NCI-H2227 treated with DMSO at 0.1 percent for 48 hours (cell line): ENCODE measurements around the gene ZNF771.

Experiments used
- DNase-seq: peaks from one replicate; lab custom pipeline; 2025; lab: John Stamatoyannopoulos, UW

Gene ZNF771

DNA sequence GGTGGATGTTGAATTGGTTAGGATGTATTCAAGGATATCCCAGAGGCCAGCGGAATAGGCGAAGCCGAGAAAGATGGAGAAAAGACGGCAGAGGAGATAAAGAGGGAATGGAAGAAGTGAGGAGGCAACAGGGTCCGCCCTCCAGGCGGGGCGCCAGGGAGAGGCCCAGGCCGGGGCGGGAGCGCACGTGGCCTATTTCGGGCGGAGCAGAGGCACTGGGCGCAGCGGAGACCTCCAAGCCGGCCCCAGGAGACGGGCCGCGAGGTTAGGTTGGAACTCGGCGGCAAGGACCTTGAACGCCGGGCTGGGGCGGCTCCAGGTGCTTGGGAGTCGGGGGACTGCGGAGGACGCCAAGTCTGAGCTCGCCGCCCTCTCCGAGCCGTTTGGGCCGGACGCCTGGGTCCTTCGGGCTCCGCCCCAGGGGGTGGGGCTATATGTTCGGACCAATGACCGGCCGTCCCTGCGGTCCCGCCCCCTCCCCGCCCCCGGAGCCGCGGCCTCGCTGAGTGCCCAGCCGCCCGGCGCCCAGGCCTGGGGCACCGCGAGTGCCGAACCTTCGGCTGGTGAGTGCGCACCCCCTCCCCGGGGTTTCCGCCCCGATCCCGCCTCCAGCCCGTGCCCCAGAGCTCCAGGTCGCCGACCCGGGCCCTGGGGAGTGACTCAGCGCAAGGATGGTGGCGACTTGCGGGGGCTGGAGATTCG lies at the start of gene ZNF771:
Gene ZNF771 (plus strand): TSS at position 505 of the 702 bp plus-strand sequence. CDS start 448 bp downstream, outside the sequence.
- DNase-seq, result peak; percentile 93

DNA sequence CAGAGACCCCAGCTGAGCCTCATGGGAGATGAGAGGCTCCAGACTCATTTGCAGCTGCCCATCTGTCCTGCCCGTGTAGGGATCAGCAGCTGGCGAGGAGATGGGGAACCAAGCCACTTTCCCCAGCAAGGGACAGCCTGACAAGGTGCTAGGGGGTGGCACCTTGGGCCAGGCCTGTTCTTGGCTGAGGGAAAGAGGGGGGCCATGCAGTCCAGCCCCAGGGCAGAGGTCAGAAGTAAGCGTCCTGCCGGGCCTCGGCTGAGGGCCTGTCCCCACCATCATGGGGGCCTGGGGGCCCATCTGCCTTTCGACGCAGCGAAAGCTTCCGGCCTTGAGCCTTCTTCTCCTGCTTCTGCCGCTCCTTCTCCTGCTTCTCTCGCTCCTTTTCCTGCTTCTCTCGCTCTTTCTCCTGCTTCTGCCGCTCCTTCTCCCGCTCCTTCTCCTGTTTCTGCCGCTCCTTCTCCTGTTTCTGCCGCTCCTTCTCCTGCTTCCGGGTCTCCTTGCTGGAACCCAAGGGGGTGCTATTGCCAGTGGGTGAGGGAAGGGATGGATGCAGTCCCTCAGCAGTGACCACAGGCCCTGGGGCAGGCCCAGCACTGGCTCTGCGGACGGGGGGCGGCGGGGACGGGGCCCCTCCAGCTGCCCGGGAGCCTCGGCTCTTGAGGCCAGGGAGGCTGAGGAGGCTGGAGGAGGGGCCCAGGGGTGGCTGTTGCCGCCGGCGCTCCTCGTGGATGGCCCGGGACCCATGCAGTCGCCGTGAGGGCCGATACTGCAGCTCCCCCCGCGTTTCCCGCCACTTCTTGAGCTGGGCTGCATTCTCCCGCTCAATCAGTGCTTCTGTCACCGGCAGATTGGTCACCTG lies 49.5 kb upstream of the ZNF771 start:
- no peak for DNase-seq

DNA sequence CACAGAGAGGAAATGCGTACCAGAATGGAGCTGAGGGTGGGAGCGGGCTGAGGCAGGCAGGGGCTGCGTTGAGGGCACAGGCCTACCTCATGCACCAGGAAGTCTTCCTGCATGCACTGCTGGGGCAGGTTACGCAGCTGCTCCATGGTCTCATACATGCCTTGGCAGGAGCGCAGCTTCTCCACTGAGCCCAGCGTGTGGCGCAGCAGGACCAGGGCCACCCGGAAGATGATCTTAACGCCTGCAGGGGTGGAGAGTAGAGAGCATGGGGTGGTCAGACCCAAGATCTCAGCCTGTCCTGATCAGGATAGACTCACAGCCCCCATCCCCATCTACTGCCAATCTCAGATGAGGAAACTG lies 48.8 kb upstream of the ZNF771 start:
- no peak for DNase-seq

- DNase-seq, result no peak
These were observed 48.2 kb upstream of the ZNF771 start for GRCh38 chr16:30358990-30359870.

DNA sequence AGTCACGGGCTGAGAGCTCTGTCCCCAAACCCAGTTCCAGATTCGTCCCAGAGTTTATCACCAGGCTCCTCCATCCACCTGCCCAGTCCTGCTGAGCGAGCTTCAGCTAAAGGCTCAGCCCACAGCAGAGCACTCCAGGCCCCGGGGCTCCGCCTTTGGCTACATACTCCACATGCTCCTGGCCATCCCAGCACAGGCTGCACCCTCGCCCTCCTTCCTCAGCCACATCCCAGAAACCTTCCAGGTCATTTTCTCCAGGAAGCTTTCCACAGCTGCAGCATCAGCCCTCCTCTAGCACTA lies 47.6 kb upstream of the ZNF771 start:
- DNase-seq, result no peak

DNA sequence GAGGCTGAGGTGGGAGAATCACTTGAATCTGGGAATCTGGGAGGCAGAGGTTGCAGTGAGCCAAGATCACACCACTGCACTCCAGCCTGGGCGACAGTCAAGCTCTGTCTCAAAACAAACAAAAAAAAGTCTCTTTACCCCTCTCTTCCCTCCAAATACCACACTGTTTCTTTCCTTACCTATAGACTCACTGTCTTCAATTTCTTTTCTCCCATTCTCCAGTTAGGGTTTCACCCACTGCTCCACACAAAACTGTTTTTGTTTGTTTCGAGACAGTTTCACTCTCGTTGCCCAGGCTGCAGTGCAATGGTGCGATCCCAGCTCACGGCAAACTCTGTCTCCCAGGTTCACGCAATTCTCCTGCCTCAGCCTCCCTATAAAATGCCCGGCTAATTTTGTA lies 46.2 kb upstream of the ZNF771 start:
- no peak for DNase-seq

GRCh38 chr16:30365200-30365599 lies 42.2 kb upstream of the ZNF771 start:
- DNase-seq, result no peak

DNA sequence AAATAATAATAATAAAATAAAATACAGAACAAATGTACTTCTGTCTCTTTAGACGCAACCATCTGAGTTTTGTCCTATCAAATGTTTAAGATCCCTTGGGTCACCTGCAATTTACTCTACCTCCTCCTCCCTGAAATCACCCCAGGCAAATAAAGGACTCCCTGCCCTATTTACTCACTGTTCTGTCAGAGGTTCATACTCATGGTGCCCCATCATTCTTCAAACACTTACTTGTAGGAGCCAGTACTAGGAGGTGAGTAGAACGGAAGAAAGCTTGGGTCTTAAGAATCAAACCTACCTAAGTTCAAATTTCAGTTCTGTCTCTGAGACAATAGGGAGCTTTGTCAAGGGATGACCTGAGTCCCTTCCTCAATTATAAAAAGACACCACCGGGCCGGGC lies 40.9 kb upstream of the ZNF771 start:
- no peak for DNase-seq

DNA sequence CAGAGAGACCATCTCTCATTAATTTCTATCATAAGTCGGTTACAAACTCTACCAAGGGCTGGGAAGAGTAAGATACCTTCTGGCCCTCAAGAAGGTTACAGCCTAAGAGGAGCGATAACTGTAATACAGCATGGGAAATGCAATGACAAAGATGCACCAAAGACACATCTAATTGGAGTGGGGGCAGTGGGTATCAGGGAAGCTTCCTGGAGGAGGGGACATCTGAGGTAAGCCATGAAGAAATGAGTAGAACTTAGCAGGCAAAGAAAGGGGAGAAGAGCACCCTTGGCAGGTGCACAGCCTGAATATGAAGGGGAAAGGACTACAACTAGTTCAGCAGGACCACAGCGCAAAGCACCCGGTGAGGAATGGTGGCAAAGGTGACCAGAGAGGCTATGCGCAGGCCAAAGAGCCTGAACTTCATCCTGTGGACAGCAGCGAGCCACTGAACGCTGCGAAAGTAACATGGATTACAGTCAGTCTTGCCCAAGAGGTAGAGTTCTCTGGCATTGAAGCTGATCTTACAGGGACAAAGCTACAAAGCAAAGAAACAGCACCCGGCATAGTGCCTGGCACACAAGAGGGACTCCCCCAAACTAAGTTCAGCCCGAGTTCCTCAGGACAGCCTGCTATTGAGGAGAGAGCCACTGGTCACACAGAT lies 39.9 kb upstream of the ZNF771 start:
- no peak for DNase-seq

GRCh38 chr16:30368122-30368791 lies 39.1 kb upstream of the ZNF771 start:
- peak; percentile 16 for DNase-seq

GRCh38 chr16:30368792-30369090 lies 38.7 kb upstream of the ZNF771 start:
- DNase-seq, result no peak

DNA sequence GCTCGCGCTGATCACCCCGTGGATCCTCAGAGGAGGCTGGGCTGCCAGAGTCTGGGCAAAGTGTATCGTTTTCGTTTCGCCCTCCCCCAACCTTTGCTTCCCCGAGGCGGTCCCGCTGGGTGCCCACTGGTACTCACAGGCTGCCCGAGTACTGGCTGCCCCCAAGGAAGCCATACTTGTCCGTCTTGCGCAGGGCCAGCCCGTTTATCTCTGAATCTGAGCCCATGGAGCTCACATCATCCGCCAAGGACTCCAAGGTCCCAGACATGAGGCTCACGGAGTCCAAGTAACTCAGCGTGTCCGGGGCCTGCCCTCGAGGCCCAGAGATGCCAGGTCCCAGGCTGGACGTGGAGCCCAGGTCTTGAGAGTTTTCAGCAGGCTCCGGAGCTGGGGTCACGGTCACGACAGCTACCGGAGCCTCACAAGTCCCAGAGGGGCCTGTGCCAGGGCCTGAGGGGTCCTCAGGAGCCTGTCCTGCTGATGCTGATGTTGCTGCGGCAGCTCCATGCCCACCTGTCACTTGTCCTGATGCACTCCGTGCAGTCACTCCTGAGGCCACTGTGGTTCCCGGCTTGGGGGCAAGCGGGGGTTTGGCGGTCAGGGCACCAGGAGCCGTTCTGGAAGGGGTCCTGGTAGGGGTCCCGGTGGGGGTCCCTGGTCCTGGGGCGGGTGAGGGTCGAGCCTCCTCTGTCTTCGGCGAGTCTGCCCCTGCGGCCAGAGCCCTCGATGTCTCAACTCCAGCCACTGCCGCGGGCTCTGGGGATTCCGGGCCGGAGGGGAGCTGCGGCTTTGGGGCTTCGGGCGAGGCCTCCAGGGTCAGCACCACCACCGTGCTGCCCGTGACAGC lies 38.1 kb upstream of the ZNF771 start:
- DNase-seq, result no peak

- no peak for DNase-seq
These were observed 37.4 kb upstream of the ZNF771 start for GRCh38 chr16:30369938-30370455.

- DNase-seq, result peak; percentile 100
These were observed 36.8 kb upstream of the ZNF771 start, which contains the start of gene TBC1D10B for GRCh38 chr16:30370456-30371247. Gene TBC1D10B (minus strand): TSS chr16:30370494. CDS start chr16:30370183, 311 bp downstream.

GRCh38 chr16:30371248-30371816 lies 36.1 kb upstream of the ZNF771 start:
- DNase-seq, result no peak

DNA sequence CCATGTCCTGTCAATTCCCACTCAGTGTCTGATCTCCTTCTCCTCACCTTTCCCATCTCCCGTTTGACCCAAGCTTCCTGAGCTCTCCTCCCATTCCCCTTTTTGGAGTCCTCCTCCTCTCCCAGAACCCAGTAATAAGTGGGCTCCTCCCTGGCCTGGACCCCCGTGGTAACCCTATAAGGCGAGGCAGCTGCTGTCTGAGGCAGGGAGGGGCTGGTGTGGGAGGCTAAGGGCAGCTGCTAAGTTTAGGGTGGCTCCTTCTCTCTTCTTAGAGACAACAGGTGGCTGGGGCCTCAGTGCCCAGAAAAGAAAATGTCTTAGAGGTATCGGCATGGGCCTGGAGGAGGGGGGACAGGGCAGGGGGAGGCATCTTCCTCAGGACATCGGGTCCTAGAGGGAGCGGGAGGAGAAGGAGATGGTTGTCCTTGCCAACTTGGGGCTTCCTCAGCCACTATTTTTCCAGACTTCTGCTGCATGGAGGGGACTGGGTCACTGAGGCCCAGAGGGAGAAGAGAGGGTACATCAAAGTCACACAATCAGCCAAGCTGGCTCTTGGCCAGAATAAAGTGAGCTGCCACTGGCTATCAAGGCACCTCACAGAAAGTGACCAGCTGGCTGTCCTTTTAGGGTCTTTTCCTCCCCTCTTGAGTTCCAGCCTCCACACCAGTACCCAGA lies 35.2 kb upstream of the ZNF771 start:
- no peak for DNase-seq

DNA sequence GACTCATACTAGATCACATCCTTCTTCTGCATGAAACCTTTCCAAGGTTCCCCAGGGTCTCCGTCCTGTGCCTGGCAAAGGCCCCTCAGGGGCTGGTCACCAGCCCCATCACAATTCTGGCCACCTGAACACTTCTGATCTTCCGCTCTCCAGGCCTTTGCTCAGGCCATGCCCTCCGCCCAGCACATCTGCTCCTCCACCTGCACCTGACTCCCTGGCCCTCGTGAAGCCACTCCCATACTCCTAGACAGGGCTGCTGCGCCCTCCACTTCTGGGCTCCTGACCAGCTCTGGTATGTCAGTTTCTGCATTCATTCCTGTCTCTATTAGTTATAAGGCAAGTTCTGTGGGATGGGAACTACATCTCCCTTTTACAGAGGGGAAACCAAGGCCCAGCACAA lies 34.7 kb upstream of the ZNF771 start:
- no peak for DNase-seq

DNA sequence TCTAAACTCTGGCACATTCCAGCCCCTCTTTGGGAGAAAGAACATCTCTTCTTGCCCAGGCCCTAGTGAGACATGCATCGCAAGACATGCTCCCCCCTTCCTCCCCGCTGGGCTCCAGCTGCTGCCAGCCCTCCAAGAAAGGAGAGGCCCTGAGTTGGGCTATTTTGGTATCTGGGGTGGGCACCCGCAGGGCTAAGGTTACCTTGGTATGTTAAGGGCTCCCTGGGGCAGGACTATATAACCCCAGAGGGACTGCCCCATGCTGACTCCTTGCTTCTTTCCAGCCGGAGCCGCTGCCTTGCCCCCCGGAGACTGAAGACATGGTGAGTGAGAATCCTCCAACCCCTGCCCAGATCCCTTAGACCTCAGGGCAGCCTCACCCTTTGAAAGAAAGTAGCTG lies 32.9 kb upstream of the ZNF771 start, which contains the start of gene MYL11:
Gene MYL11 (plus strand): TSS at position 265 of the 400 bp plus-strand sequence. CDS start 56 bp downstream, at position 321.
- no peak for DNase-seq

DNA sequence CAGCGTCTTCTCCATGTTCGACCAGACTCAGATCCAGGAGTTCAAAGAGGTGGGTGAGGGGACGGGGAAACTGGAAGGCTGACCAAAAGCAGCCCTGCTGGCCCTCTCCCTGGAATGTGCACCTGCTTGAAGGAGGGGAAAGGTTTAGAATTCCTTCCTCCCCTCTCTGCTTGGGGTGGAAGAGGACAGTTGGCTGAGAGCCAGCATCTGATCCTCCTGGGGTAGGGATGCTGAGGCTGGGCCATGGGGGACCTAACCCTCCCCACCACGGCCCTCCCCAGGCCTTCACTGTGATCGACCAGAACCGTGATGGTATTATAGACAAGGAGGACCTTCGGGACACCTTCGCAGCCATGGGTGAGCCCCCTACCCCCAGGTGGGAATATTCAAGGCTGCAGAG lies 31.5 kb upstream of the ZNF771 start:
- no peak for DNase-seq
